ENCODE data around the gene DPF1. TPM values are rescaled to one million over a fixed set of nuclear protein-coding genes. Genes with fewer than 3 reads are reported as not detected.
"Not testable (repeated sequence)": the region's sequence is repeated elsewhere in the genome, so short reads cannot be mapped to it uniquely, and the experiment has no call there.

The DPF1 gene
- total RNA-seq, 1 donor from 2014 or later = 12.6 TPM

DNA sequence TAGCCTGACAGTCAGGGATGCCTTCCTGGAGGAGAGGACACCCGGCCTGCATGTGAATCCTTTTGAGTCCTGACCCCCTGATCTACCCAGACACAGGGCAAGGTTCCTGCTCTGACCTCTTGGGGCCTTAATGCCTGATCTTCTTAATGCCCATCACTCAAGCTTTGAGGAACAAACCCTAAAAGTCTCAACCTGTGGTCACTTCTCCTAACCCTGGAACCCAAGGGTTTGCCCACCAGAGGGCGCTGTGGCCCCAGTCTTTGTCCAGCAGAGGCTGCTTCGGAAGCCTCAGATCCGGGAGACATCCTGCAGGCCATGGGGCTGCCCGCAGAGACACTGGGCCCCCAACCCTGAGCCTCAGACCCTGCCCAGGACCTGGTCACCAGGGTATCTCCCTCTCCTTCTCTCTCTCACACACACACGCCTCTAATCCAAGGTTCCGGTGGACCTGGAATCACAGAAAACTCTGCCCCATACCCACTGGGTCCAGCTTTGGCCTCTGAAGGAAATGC lies 9.8 kb upstream of the DPF1 start:
- Mint-ChIP-seq H3K4me3 (no peak overlapping the region), H3K27ac (peak overlapping the region; percentile 63), H3K27me3 (peaks cover 23% of the 10 kb centered on the region), H3K4me1 (ENCODE audit: unreplicated experiment) (no peaks in the 10 kb centered on the region), H3K9me3 (no peaks in the 10 kb centered on the region), H3K36me3 (no peaks in the 10 kb centered on the region)
- TF ChIP-seq, protein P1, sequence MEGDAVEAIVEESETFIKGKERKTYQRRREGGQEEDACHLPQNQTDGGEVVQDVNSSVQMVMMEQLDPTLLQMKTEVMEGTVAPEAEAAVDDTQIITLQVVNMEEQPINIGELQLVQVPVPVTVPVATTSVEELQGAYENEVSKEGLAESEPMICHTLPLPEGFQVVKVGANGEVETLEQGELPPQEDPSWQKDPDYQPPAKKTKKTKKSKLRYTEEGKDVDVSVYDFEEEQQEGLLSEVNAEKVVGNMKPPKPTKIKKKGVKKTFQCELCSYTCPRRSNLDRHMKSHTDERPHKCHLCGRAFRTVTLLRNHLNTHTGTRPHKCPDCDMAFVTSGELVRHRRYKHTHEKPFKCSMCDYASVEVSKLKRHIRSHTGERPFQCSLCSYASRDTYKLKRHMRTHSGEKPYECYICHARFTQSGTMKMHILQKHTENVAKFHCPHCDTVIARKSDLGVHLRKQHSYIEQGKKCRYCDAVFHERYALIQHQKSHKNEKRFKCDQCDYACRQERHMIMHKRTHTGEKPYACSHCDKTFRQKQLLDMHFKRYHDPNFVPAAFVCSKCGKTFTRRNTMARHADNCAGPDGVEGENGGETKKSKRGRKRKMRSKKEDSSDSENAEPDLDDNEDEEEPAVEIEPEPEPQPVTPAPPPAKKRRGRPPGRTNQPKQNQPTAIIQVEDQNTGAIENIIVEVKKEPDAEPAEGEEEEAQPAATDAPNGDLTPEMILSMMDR (conservative IDR thresholded peaks at IDR 0.05) = peak; percentile 94
- DNase-seq (ENCODE audit: extremely low spot score, unreplicated experiment) = peak; percentile 85

GRCh38 chr19:38231918-38232317 lies 7.9 kb upstream of the DPF1 start:
- Mint-ChIP-seq H3K36me3 (no peaks in the 10 kb centered on the region), H3K27ac (no peak overlapping the region), H3K4me1 (ENCODE audit: unreplicated experiment) (no peaks in the 10 kb centered on the region), H3K27me3 (peaks cover 32% of the 10 kb centered on the region), H3K4me3 (no peak overlapping the region), H3K9me3 (no peaks in the 10 kb centered on the region)
- DNase-seq (ENCODE audit: extremely low spot score, unreplicated experiment) = no peak
- TF ChIP-seq, protein P1 (conservative IDR thresholded peaks at IDR 0.05) = no peak

GRCh38 chr19:38230506-38231133 lies 6.6 kb upstream of the DPF1 start:
- not testable (repeated sequence) for H3K4me1 Mint-ChIP-seq (ENCODE audit: unreplicated experiment); H3K9me3 Mint-ChIP-seq; H3K36me3 Mint-ChIP-seq; H3K27ac Mint-ChIP-seq; H3K4me3 Mint-ChIP-seq; DNase-seq (ENCODE audit: extremely low spot score, unreplicated experiment)
- peaks cover 40% of the 10 kb centered on the region for H3K27me3 Mint-ChIP-seq

DNA sequence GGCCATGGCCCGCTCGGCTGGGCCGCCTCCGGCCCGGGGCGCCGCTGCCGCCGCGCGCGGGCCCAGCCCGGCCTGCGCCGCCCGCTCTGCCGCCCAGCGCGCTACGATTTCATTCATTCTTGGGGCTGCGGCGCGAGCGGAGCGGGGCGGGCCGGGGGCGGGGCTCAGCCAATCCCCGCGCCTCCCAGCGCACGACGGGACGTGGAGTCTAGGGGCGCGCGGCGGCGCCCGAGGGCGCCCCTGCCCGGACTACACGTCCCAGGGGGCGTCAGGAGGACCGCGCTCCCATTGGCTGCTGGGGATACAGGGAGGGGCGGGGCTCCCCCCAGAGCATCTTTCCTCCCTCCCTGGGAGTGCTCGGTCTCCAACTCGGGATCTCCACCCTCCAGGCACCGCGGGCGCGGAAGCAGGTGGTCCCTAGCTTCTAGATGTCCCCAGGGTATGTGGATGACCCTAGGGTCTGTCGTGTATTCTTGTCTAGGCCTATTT lies 5.6 kb upstream of the DPF1 start:
- Mint-ChIP-seq H3K4me1 (ENCODE audit: unreplicated experiment) (peaks cover 7% of the 10 kb centered on the region), H3K9me3 (no peaks in the 10 kb centered on the region), H3K4me3 (peak overlapping the region; percentile 83), H3K27ac (no peak overlapping the region), H3K36me3 (no peaks in the 10 kb centered on the region), H3K27me3 (peaks cover 40% of the 10 kb centered on the region)
- TF ChIP-seq, protein P1 (conservative IDR thresholded peaks at IDR 0.05) = no peak
- DNase-seq (ENCODE audit: extremely low spot score, unreplicated experiment) = no peak

GRCh38 chr19:38228491-38229439 lies 4.7 kb upstream of the DPF1 start:
- TF ChIP-seq, protein P1 (conservative IDR thresholded peaks at IDR 0.05) = no peak
- DNase-seq (ENCODE audit: extremely low spot score, unreplicated experiment) = no peak
- H3K27ac Mint-ChIP-seq = no peak overlapping the region
- peak overlapping the region; percentile 83 for H3K4me3 Mint-ChIP-seq
- peaks cover 12% of the 10 kb centered on the region for H3K4me1 Mint-ChIP-seq (ENCODE audit: unreplicated experiment)
- no peaks in the 10 kb centered on the region for H3K36me3 Mint-ChIP-seq
- no peaks in the 10 kb centered on the region for H3K9me3 Mint-ChIP-seq
- H3K27me3 Mint-ChIP-seq = peaks cover 40% of the 10 kb centered on the region

GRCh38 chr19:38228005-38228377 lies 4.0 kb upstream of the DPF1 start:
- no peaks in the 10 kb centered on the region for H3K9me3 Mint-ChIP-seq
- DNase-seq (ENCODE audit: extremely low spot score, unreplicated experiment) = no peak
- H3K27me3 Mint-ChIP-seq = peaks cover 44% of the 10 kb centered on the region
- peaks cover 18% of the 10 kb centered on the region for H3K4me1 Mint-ChIP-seq (ENCODE audit: unreplicated experiment)
- no peaks in the 10 kb centered on the region for H3K36me3 Mint-ChIP-seq
- peak overlapping the region; percentile 74 for H3K4me3 Mint-ChIP-seq
- TF ChIP-seq, protein P1 (conservative IDR thresholded peaks at IDR 0.05) = no peak
- H3K27ac Mint-ChIP-seq = no peak overlapping the region

Measured in type B pancreatic cell (in vitro differentiated cells).